Skeletal muscle tissue (tissue), 4 donors: ENCODE data around the gene RASA3. TPM values are rescaled to one million over a fixed set of nuclear protein-coding genes. Genes with fewer than 3 reads are reported as not detected.
A peak's percentile ranks its signal among the peaks of the same experiment; 100 is the strongest.
"Not testable (repeated sequence)": the region's sequence is repeated elsewhere in the genome, so short reads cannot be mapped to it uniquely, and the experiment has no call there.

ENCODE experiments used
- H3K27ac ChIP-seq: one replicate; pipeline ENCODE4 v1.7.0; 2013; ENCODE audit warnings: mild to moderate bottlenecking, low read depth, low read length, inconsistent platforms
- H3K27me3 ChIP-seq, 3 donors: one replicate each; pipeline ENCODE4 v1.7.0; 2013; ENCODE audit warnings: low read length in 3 of 3; ENCODE audit not compliant: control insufficient read depth in 3 of 3, insufficient read depth in 3 of 3
- H3K36me3 ChIP-seq, 3 donors: one replicate each; pipeline ENCODE4 v1.7.0; 2013; ENCODE audit warnings: low read length in 3 of 3; ENCODE audit not compliant: control insufficient read depth in 3 of 3, insufficient read depth in 3 of 3
- H3K4me1 ChIP-seq, 3 donors: one replicate each; pipeline ENCODE4 v1.7.0; 2013; ENCODE audit warnings: low read length in 3 of 3, mild to moderate bottlenecking in 3 of 3; ENCODE audit not compliant: control insufficient read depth in 3 of 3, insufficient read depth in 3 of 3
- H3K4me3 ChIP-seq, 3 donors: one replicate each; pipeline ENCODE4 v1.7.0; 2013; ENCODE audit warnings: low read length in 3 of 3
- H3K9ac ChIP-seq, 3 donors: one replicate each; pipeline ENCODE4 v1.7.0; 2013; ENCODE audit warnings: low read length in 3 of 3, mild to moderate bottlenecking in 3 of 3, moderate library complexity in 2 of 3, low read depth in 1 of 3
- H3K9me3 ChIP-seq, 3 donors: one replicate each; pipeline ENCODE4 v1.7.0; 2013; ENCODE audit warnings: low read length in 3 of 3; ENCODE audit not compliant: control insufficient read depth in 3 of 3
- total RNA-seq: library from RNA; depleted of rRNA; stranded (reverse); fragments of >200 nt; gene quantifications from one replicate; pipeline ENCODE4 v1.2.3, GENCODE V29; 2014
- donor health status: Osteomylitis.

Gene RASA3
- total RNA-seq, 1 donor from 2014 or later: 14.1 TPM

GRCh38 chr13:114134111-114134943 lies 1.9 kb upstream of the RASA3 start:
- Histone ChIP-seq H3K27me3 (no peaks in the 10 kb centered on the region), H3K27ac (no peak overlapping the region), H3K4me3 (no peak overlapping the region), H3K36me3 (no peaks in the 10 kb centered on the region), H3K4me1 (peaks cover 21 to 32% (median 24%) of the 10 kb centered on the region in 3 donors), H3K9me3 (no peaks in the 10 kb centered on the region), H3K9ac (no peak overlapping the region)

DNA sequence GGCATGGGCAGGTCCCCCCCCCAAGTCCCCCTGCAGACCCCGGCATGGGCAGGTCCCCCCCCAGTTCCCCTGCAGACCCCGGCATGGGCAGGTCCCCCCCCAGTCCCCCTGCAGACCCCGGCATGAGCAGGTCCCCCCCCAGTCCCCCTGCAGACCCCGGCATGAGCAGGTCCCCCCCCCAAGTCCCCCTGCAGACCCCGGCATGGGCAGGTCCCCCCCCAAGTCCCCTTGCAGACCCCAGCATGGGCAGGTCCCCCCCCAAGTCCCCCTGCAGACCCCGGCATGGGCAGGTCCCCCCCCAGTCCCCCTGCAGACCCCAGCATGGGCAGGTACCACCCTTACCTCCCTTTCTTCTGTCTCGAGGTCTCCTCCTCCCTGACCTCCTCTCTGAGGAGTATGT lies 1.1 kb upstream of the RASA3 start:
- peaks cover 29 to 39% (median 32%) of the 10 kb centered on the region in 3 donors for H3K4me1 ChIP-seq
- not testable (repeated sequence) for H3K27ac ChIP-seq, H3K9me3 ChIP-seq, H3K4me3 ChIP-seq, H3K36me3 ChIP-seq, H3K27me3 ChIP-seq, H3K9ac ChIP-seq

DNA sequence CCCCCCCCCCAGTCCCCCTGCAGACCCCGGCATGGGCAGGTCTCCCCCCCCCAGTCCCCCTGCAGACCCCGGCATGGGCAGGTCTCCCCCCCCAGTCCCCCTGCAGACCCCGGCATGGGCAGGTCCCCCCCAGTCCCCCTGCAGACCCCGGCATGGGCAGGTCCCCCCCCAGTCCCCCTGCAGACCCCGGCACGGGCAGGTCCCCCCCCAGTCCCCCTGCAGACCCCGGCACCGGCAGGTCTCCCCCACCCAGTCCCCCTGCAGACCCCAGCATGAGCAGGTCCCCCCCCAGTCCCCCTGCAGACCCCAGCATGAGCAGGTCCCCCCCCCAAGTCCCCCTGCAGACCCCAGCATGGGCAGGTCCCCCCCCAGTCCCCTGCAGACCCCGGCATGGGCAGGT lies 703 bp upstream of the RASA3 start:
- H3K27me3 ChIP-seq, H3K4me3 ChIP-seq, H3K9ac ChIP-seq, H3K36me3 ChIP-seq, H3K9me3 ChIP-seq, H3K27ac ChIP-seq: not testable (repeated sequence)
- H3K4me1 ChIP-seq: peaks cover 33 to 44% (median 36%) of the 10 kb centered on the region in 3 donors

DNA sequence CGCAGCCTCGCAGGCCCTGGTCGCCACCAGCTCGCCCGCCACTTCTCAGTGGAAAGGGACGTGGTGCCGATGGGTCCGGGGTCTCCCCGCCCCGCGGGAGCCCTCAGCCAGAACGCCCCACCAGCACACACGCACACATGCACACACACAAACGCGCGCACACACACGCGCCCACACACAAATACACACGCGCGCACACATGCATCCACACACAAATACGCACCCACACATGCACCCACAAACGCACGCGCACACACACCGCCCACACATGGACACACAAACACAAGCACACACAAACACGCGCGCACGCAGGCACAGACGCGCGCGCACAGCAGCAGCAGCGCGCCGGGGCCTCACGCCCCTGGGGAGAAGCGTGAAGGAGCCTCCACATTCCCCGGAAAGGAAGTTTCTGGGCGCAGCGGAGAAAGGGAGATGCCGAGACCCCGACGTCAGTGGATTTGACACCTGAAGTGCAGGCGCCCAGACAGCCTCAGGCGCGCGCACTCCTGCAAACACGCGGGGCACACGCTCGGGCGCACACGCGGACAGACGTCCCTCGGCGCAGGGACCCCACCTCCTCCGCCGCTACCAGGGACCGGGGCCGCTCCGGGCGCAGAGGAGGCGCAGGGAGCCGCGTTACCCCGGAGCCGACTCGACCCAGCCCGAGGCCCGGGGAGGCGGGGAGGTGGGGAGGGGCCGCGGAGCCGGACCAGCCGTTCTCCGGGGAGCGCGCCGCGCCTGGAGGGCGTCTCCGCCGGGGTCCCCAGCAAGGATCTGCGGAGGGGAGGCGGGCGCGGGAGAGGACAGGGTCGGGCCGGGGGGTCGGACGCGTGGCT lies 622 bp downstream of the RASA3 start:
- no peaks in the 10 kb centered on the region for H3K9me3 ChIP-seq
- no peaks in the 10 kb centered on the region for H3K27me3 ChIP-seq
- peak overlapping the region; percentile 97 for H3K27ac ChIP-seq
- H3K36me3 ChIP-seq: no peaks in the 10 kb centered on the region
- peaks cover 47 to 57% (median 49%) of the 10 kb centered on the region in 3 donors for H3K4me1 ChIP-seq
- peak overlapping the region; percentile 76 to 99 (median 93) for H3K4me3 ChIP-seq
- peak overlapping the region; percentile 89 to 98 (median 94) for H3K9ac ChIP-seq

DNA sequence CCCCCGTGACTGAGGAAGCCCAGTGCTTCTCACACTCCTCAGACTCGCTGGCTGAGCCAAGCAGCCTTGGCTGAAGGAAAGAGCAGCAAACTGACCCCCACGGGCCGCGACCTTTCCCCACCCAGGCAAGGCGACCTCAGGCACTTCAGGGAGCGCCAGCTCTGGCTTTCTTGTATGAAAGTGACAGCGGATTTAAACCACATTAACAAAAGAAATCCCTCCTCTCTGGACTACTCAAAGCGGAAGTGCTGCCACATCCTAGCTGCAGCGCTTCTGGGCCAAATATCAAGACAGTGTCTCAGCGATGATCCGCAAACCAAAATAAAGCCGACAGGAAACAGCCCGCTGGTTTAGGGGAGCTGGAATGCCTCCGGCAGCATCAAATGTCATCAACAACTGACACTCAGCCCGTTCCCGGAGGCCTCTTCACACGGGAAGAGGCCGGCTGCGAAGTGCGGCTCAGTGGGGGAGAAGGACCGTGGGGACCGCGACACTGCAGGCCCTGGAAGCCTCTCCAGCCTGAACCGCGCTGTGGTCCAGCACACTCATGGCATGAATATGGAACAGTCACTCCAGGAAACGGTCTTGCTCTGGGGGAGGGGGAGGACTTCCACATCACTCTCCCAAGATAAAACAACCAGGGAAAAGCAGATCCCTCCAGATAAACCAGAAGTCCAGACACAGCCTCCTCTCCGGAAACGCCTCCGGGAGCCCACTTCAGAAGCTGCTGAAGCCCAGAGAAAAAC lies 1.4 kb downstream of the RASA3 start:
- no peaks in the 10 kb centered on the region for H3K36me3 ChIP-seq
- peaks cover 51 to 65% (median 57%) of the 10 kb centered on the region in 3 donors for H3K4me1 ChIP-seq
- no peaks in the 10 kb centered on the region for H3K27me3 ChIP-seq
- H3K4me3 ChIP-seq: peak overlapping the region; percentile 76 to 99 (median 93)
- no peaks in the 10 kb centered on the region for H3K9me3 ChIP-seq
- H3K9ac ChIP-seq: peak overlapping the region; percentile 89 to 98 (median 94)
- peak overlapping the region; percentile 97 for H3K27ac ChIP-seq

DNA sequence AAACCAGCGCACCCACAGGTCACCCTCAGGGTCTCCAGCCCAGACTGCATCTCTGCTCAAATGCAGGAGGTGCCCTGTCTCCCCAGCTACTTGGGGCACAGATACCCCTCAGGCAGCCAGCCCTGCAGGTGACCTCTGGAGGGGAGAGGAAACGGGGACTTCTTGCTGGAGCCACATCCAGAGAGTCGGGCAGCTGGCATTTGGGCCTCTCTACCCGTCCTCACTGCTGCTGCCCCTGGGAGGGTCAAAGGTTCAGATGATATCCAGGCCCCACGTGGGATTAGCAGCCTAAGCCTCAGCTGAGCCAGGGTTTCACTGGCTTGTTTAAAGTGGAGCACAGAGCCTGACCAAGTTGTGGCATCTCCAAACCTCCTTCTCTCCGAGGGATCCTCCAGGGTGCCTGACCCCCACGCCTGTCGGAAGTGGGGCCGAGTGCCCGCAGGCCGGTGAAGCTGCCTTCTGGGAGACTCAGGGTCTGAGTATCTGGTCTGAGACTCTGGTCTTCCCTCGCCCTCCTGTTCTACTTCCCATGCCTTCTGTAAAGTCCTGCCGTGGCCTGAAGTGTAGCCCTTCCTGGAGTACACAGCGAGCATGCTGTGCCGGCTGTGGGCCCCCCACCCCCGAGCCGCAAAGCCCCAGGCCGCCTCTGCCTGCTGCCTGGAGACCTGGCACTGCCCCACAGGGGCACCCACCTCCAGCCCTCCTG lies 2.1 kb downstream of the RASA3 start:
- Histone ChIP-seq H3K4me3 (peak overlapping the region; percentile 76 to 99 (median 93)), H3K27ac (peak overlapping the region; percentile 97), H3K9ac (peak overlapping the region; percentile 89 to 98 (median 94)), H3K36me3 (no peaks in the 10 kb centered on the region), H3K4me1 (peaks cover 51 to 71% (median 61%) of the 10 kb centered on the region in 3 donors), H3K9me3 (no peaks in the 10 kb centered on the region), H3K27me3 (no peaks in the 10 kb centered on the region)

- no peaks in the 10 kb centered on the region for H3K36me3 ChIP-seq
- H3K9me3 ChIP-seq: no peaks in the 10 kb centered on the region
- H3K9ac ChIP-seq: peak overlapping the region; percentile 89 to 98 (median 94)
- H3K27ac ChIP-seq: peak overlapping the region; percentile 97
- peaks cover 54 to 77% (median 67%) of the 10 kb centered on the region in 3 donors for H3K4me1 ChIP-seq
- H3K27me3 ChIP-seq: no peaks in the 10 kb centered on the region
- peak overlapping the region in 2 of 3 donors; percentile 93 to 99 for H3K4me3 ChIP-seq
Observed at GRCh38 chr13:114129649-114130062, 2.8 kb downstream of the RASA3 start.

DNA sequence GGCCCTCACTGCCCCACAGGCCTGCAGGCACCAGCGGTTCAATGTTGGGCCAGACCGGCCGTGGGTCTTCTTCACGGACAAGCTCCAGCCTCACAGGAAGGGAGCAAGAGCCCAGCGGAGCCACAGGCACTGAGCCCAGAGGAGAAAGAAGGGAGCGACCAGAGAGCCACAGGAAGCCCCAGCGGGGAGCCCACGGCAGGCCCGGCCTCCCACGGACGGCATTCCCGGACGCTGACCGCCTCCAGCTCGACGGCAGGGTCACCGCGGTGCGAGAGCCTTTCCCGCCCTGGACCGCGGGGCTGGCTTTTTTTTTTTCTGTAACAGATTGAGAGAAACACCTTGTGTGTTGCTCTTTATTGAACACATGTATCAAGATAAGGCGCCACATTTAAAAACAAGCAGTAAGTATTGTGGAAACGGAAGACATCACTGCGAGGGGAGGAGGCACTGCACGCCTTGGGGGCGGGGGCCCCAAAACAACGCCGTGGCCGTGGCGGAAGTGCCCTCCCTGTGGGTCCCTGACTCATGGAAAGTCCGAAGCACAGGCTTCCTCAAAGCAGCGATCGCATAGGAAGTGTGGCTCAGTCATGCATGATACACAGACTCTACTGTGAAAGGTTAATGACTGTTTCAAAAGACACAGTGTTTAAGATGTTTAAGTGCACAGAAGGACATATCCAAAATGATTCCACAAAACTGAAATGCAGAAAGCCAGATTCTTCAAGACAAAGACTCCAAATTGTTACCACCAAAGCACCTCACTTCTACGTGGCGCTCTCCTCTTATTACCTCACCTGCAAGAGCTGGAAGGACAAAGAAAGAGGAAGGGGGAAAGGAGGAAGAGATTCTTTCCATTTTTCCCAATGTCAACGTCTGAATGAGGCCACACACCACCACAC lies 3.5 kb downstream of the RASA3 start:
- peak overlapping the region; percentile 79 to 98 (median 87) for H3K9ac ChIP-seq
- peak overlapping the region; percentile 97 for H3K27ac ChIP-seq
- peaks cover 58 to 80% (median 69%) of the 10 kb centered on the region in 3 donors for H3K4me1 ChIP-seq
- H3K27me3 ChIP-seq: no peaks in the 10 kb centered on the region
- no peaks in the 10 kb centered on the region for H3K9me3 ChIP-seq
- H3K4me3 ChIP-seq: peak overlapping the region; percentile 61 to 71 (median 69)
- H3K36me3 ChIP-seq: no peaks in the 10 kb centered on the region
